Stimulated activated CD8-positive, alpha-beta memory T cell treated with anti-CD3 and anti-CD28 coated beads, Interleukin-4, amount 100 ng/mL, for 48 hours (primary cell): Measurements from ENCODE around the gene COQ5.

ENCODE experiments used
- DNase-seq: peaks from one replicate; pipeline ENCODE4 v3.0.0-alpha.2; 2020

COQ5 gene

DNA sequence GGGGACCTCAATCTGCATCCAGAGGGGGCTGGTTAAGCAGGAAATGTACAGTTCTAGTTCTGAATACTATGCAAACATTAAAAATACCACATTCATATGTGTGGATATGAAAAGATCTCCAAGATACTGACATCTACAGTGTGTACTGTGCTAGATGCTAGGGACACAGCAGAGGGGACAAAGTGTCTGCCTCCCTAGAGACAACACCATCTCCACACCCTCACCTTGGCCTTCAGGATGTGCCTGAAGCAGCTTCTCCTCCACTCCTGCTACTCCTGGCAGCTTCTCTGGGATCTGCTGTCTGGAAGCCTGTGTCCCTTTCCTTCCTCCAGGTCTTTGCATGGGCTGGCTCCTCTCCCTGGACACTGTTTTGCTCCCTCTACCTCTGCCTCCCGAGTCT, 48.7 kb downstream of the COQ5 start:
- no peak for DNase-seq

- DNase-seq, result no peak
Measured at GRCh38 chr12:120479458-120479857, 49.5 kb downstream of the COQ5 start.

DNA sequence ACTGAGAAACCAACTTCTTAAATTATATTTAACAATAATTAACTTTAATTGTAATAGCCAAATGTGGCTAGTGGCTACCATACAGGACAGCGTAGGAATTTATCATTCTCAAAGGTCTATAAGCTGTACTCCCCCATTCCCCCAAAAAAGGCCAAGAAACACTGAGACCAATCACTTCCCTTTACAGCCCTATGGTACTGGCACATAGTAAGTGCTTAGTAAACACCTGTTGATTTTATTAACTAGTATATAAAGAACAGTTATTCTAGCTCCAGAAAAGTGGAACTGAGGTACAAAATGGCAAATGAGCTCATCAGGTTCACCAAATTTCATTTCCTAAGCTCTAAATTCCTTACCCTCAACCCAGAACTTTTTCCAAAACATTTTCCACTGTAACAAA, 53.3 kb downstream of the COQ5 start:
- DNase-seq, result no peak

DNA sequence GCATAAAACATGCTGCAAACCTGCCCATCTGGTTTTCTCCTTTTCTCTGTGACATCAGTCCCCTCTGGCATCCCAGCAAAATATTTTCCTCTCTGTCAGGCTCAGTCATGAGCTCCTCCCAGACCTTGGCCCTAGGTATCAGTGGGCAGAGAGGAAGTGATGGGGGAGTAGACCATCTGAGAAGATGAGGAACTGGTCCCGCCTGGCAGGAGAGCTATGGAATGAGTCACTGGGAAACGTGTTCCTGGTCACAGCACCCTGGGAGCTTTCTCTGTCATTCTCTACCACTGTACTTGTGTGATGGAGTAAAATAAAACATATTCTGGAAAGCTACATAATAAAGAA, 54.4 kb downstream of the COQ5 start:
- no peak for DNase-seq

DNA sequence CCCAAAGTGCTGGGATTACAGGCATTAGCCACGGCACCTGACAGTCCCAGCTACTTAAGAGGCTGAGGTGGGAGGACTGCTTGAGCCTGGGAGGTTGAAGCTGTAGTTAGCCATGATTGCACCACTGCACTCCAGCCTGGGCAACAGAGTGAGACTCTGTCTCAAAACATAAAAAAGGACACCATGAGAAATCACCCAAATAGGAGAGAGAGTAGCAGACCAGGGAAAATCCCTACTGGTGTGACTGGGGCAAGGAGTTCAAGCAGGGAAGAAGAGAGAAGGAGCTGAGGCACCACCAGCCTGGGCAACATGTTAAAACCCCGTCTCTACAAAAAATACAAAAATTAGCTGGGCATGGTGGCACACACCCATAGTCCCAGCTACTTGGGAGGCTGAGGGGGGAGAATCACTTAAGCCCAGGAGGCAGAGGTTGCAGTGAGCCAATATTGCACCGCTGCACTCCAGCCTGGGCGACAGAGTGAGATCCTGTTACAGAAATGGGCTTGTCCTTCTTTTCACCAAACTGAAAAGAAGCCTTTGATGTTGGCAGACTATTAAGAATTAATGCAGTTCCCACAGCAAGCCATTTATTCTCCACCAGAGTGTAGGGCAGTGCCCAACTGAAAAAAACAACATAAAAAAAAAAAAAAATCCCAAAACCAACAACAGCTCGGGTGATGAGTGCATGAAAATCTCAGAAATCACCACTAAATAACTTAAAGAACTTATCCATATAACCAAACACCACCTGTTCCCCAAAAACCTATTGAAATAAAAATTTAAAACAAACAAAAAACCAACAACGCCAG, 54.9 kb downstream of the COQ5 start:
- DNase-seq, result no peak

DNA sequence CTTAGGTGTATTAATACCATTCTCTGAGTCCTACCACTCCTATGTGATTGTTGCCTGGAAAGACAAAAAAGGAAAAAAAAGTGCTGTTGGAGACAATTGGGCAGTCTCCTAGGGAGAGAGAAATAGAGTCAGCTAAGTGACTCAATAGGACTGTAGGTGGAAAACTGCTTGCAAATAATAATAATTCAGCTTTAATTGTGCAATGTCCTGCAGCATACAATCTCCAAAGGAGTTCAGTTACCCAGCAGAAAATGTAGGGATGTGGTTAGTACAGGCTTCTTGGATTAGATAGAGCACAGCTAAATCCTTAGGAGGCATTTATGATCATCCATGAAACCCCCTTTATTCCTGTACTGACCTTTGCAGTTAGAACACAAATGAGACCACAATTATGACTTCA, 56.4 kb downstream of the COQ5 start:
- DNase-seq, result no peak

- peak; percentile 29 for DNase-seq
Measured at GRCh38 chr12:120470150-120470784, 58.7 kb downstream of the COQ5 start.

DNA sequence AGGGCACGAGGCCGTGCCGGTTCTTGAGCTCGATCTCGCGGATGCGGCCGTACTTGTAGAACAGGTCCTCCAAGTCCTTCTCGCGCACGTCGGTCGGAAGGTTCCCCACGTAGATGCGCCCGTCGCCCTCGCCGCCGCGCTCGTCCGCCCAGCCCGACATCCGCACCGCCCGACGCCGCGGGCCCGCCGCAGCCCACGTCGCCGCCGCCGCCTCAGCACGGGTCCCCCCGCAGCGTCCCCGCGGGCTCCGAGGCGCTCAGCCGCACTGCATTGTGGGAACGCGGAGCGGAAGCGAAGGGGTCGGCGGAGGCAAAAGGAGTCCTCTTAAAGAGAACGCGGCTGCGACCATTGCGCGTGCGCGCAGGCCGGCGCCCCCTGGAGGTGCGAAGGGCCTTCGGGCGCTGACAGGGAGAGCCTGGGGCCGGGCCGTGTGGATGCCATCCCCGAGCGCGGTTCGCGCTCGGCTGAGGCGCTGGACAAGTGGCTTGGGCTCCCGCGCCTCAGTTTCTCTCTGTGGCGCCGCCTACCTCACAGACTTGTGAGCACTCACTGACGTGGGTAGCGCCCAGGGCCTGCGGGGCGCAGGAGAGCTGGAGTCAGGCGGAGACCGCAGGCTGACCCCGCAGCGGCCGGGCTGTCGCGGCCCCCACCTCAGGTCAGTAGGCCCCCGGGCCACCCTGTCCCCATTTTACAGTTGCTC, 59.4 kb downstream of the COQ5 start, which contains the start of gene SRSF9:
Gene SRSF9 (minus strand): TSS at position 299 of the 700 bp plus-strand sequence. CDS start 139 bp downstream, at position 160.
- peak; percentile 98 for DNase-seq

GRCh38 chr12:120468821-120469449, 60.0 kb downstream of the COQ5 start:
- peak; percentile 68 for DNase-seq

GRCh38 chr12:120468325-120468820, 60.6 kb downstream of the COQ5 start:
- DNase-seq, result peak; percentile 60

GRCh38 chr12:120467439-120467838, 61.5 kb downstream of the COQ5 start:
- no peak for DNase-seq

- peak; percentile 52 for DNase-seq
Measured at GRCh38 chr12:120466560-120467315, 62.2 kb downstream of the COQ5 start.

DNA sequence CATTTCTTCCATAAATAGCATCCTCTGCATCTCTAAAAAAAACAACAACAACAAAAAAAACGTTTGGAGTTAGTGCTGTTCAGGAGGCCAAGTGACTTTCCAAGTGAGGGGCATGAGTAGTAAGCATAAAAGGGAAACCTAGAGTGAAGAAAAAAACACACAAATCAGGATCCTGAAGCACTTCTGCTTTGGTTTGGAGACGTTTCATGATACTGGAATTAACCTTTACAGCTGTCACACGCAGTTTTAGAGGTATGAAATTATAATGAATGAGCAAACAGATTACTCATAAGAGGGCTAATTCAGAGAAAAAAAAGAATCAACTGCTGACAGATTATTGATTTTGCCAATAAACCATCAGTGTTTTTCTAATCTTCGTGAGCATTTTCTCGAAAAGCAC, 63.2 kb downstream of the COQ5 start:
- no peak for DNase-seq

- DNase-seq, result no peak
Measured at GRCh38 chr12:120463712-120464111, 65.2 kb downstream of the COQ5 start.

DNA sequence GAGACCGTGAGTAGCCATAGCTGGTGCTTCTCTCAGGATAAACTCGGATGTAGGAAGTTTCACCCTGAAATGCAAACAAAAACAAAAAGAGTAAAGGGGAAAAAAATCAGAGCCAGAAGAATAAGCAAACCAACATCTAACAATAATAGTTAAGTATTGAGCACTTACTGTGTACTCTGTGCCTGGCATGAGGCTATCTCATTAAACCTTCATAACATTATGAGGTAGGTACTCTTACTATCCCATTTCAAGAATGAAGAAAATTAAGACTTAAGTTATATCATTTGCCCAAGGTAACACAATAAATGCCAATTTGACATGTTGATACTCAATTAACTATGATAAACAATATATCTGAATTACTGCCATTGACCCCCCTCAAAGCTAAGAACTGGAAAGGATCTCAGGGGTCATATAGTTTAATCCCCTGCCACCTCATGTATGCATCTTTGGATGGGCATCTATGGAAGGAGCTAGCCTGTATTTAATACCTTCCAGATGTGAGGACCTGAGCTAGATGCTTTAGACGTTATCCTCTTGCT, 66.8 kb downstream of the COQ5 start:
- no peak for DNase-seq

DNA sequence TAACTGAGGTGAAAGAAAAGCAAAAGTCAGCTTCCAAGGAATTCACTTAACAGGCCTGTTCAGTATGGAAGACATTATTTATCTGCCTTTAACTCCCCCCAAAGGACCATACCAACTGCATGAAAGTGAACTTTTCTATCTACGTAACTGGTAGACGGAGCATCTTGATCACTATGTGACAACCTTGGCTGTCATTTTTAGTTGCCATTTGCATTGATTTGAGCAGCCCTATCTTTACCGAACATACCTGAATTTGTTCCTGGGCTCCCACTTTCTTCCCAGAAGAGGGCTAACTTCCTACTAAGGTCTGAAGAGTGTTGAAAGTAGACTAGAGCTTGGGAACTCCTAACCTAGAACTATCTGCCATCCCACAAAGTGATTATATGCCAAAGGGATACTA, 68.8 kb downstream of the COQ5 start:
- DNase-seq, result no peak

GRCh38 chr12:120457133-120457532, 71.8 kb downstream of the COQ5 start:
- no peak for DNase-seq

- DNase-seq, result no peak
Measured at GRCh38 chr12:120455302-120455701, 73.7 kb downstream of the COQ5 start.

DNA sequence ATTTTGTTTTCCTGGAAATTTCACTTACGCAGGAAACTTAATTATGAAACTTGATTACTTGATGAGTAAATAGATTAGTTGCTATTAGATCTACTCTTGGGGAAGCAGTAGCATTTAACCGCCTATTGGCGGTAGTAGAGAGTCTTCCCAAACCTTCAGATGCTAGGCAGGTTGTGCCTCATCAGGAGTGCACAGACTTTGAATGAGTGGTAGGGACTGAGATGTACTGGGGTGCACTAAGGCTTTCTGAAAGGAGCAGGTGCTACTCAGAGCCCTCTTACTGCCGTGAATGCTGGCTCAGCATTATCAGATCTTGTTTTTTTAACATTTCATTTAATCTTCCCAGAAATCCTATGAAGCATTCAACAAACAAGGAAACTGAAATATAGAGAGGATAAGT, 75.0 kb downstream of the COQ5 start:
- DNase-seq, result no peak
